GM19328 (cell line): ENCODE results near the gene PDCD4.
"Not testable (repeated sequence)": the region's sequence is repeated elsewhere in the genome, so short reads cannot be mapped to it uniquely, and the experiment has no call there.

Experiments
- ATAC-seq: cut with Tn5 transposase; IDR thresholded peaks from one replicate; pipeline ENCODE4 v1.9.1; 2021; ENCODE audit warnings: mild to moderate bottlenecking, moderate library complexity; ENCODE audit not compliant: unreplicated experiment

Gene PDCD4

DNA sequence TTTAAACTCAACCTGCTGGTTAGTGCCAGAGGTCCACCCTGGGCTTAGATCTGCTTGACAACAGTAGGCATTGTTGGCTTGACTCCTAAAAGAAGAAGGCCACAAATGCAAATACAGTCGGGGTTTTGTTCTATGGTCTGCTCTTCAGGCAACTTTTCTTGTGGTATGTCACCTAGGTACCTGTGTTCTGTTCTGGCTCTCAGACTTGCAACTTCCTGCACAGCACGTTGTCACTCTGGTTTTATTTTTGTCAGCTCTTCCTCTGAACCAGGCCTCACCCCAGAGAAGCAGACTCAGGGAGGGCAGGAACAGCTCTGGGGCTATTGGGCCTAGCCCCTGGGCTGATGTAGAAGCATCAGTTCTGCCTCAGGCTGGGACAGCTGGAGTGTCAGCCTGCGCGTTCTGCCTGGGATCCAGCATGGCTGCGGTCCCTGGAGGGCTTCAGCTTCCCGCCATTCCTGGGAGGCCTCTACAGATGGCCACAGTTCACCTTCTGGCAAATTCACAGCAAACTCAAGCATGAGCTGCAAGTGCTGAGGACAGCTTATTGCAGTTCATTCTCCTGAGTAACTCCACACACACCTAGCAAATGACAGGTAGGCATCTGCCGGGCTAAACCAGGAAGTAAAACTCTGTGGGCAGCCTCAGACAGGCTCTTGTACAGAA lies 11.0 kb upstream of the PDCD4 start:
- peak; percentile 56 for ATAC-seq

DNA sequence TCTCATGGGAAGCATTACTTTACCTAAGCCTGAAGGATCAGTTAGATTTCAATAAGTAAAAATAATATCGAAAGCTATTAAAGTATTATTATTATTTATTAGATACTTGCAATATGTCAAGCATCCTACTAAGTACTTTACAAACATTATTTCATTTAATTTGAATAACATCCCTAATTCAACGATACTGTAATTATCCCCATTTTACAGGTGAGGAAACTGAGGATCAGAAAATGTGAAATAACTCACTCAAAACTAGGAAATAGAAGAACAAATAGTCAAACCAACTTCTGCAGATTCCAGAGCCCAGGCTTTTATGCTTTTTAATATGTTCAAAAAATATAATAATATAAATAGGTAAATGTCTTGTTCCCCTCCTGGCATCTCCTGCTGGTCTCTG lies 10.3 kb upstream of the PDCD4 start:
- ATAC-seq, result no peak

DNA sequence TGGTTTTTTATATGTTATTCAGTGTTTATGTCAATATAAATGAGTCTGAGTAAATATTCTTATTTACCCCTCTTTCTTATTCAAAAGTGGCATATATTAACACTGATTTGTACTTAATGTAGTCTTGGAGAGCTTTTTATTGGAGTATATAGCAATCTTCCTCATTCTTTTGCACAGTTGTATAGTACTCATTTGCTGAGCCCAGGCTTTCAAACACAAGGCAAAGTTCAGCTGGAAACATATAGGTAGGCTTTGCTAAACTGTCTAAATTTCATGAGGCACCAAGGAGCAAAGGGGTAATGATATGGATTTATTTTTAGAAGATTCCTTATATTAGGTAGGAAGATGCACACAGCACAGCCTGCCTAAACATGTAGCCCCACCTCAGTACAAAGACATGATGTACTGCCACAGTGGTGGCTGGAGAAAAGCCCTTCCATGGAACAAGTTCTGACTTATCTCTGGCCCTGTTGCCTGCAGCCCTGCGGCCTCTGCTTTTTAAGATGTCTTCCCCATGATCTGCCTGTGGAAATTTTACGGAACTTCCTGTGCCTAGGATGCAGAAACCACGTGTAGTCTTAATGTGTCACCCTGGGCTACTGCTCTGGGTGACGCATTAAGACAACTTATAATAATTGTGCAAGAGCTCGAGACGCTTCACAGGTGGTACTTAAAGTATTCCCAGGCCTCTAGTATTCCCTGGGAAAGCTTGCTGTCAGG lies 9.6 kb upstream of the PDCD4 start:
- ATAC-seq, result no peak

DNA sequence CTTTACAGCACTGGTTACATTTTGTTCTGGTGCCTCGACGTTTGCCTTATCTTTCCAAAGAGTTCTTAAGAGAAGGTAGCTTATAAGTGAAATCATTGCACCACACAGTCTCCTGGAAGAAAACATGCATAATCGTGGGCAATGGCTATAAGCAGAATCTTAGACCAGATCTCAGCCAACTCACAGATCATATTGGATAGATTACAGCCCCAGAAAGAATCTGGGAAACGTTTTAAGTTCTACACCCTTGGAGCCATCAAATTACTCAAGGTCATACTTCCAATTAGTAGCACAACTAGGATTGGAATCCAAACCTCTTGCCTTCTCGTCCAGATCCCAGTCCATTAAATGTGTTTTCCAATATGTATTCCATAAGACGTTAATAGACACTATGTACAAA lies 8.8 kb upstream of the PDCD4 start:
- ATAC-seq, result no peak

DNA sequence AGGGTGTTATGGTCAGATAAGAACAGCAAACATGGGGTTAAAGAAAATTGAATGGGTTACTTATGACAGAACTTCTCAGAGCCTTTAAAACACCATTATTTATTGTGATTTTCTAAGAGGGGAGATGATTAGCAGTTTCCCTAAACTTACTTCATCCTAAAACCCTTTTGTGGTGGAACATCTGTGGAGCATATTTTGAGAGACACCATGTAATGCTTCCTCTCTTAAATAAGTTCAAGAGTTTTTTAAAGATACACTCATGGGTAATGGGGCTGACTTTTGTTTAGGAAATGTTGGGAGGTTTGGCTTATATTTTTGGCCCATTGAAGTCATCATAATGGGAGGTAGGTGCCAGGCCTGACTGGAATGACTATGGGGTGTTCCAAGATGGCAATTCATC lies 8.4 kb upstream of the PDCD4 start:
- ATAC-seq, result no peak

DNA sequence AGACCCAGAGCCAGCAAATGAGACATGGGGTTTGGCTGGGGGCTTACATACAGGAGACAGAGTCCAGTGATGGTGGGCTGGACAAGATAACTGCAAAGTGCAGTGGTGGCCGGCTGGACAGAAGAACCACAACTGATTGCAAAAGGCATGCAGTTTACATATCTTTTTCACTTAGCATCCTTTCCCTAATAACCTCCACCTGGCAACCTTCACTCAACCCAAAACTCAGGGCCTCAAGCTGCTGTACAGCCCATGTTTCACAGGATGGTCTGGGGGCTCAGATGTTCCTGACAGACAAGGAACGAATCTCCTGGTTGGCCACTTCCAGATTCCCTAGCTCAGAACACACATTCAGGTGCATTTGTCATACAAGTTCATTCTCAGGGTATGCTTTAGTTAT lies 7.8 kb upstream of the PDCD4 start:
- ATAC-seq, result no peak

DNA sequence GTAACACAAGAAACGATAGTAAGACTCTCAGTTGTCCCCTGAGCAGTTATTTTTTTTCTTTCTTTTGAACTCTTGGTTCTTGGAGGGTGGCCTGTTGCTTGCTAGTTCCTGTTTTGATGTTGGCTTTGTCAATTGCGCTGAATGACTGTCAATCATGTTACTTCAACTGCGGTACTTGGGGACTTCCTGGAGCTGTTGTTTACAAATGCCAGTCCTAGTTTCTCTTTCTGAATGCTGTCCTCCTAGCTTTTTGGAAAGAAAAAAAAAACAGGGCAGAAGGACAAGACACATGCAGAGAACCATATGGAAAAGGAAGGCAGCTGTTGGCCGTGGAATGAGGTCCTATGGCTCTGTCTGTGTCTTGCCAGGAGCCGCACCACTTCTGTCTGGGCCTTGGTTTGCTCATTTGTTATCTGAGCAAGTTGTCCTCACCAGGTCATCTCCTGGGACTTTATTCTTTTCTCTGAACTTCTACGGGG lies 7.0 kb upstream of the PDCD4 start:
- ATAC-seq, result peak; percentile 39

DNA sequence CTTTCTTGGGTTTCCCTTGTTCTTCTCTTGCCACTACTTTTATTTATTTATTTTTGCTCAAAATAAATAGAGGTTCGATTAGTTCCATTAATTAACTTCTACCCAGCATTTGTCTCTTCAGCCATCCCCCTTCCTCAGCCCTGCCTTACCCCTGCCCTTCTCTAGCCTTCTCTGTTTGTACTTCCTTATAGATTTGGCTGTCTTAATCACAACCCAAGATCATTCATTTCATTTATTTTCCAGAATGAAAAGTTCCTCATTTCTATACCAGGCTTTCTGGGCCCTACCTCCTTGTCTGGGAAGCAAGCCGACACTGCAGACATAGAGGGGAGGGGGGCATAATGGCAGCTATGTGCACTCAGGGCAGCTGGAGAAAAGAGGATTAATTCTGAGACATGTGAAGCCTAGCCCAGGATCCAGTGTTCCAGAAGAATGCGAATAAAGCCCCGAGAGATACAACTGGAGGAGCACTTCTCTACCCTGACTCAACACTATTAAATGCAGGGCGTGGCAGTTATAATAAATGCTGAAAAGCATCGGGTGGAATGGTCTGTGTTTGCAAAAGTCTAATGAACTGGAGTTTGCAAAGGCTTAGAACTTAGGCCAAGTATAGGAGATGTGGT lies 6.4 kb upstream of the PDCD4 start:
- no peak for ATAC-seq

DNA sequence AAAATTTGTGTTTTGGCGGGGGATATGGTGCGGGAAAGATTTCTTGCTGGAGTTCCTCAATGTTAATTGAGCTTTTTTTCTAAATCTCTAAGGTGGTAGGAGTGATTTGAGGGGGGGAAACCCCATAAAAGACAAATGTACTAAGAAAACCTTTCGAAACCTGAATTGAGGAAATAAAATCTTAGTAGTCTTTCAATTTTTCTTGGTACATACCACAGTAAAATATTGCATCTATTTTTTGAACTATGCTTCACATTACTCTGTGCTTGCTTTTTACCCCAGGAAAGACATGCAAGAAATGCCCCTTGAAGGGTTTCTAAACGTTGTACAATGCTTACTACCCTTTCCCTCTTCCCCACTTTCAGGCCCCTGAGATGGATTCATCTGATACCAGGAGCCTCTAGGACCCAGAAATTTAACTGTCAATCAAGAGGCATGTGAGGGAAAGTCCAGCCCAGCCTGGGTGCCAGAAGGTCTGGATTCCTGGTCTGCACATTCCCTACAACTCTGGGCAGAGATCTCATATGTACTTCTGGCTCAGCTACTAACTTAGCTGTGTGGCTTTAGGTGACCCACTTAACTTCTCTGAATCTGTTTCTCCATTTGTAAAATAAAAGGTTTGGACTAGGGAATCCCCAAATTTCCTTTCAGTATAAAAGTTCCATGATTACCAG lies 5.8 kb upstream of the PDCD4 start:
- ATAC-seq, result no peak

DNA sequence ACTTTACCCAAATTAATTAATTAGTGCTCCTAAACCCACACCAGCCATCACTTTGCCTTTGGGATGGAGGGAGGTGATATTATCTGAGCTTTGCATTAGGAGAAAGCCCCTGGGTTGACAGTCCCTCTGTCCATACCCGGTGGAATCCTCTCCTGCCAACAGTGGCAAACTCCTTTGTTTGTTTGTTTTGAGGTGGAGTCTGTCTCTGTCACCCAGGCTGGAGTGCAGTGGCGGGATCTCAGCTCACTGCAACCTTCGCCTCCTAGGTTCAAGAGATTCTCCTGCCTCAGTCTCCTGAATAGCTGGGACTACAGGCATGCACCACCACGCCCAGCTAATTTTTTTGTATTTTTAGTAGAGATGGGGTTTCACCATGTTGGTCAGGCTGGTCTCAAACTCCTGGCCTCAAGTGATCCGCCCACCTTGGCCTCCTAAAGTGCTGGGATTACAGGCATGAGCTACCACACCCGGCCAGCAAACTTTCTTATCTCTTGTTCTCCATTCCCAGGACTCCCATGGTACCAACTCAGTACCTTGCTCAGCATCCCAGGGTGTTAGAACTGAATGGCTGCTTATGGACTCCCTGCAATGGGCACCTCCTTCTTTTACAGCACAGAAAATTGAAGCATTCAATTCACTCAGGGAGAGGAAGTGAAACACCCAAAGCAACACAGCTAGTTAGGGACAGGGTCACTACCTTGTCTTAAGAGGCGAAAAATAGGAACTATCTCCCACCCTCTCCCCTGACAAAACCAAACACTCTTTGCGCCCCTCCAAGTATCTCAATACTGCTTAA lies 4.5 kb upstream of the PDCD4 start:
- ATAC-seq, result not testable (repeated sequence)

DNA sequence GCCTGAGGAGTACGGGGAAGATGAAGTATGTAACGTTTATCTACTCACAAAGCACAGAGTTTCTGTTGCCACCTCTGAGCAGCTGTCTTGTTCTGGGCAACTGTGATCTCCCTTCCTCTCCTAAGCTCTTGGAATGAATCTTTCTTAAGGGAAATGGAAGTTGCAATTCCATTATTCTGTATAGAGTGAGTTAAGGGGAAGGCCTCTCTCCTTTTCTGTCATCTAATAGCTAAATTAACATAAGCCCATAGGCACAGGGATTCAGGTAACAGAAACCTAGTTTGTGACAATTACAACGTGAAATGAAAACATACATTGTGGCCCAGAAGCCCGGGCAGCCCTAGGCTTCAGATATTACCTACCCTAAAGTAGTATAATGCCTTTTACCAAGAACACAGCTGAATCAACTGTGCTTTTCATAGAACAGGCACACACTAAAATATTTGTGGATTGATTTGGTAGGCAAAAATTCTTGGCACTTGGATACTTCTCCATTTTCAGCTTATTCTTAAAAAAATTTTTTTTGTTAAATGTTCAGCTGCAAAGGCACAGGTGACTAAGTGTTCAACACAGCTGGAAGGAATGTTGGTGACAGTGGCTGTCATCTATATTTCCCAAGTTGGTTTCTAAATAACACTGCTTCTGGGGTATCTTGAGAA lies 3.8 kb upstream of the PDCD4 start:
- no peak for ATAC-seq

DNA sequence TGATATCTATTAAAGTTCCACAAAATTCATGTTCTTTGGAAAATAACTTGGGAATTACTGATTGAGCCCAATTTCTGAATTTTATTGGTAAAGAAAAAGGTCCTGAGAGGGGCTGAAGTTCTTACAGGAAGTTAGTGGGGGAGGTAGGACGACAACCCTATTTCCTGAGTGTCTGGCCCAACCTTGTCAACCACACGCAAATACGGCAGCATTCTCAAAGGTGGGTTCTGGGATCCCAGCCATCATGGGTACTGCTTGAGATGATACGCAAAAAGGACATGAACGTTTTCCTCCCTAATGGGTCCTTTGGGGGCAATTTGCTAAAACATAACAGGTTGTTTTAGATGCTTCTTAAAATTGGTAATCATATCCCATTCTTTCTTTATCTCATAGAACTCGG lies 2.7 kb upstream of the PDCD4 start:
- no peak for ATAC-seq

DNA sequence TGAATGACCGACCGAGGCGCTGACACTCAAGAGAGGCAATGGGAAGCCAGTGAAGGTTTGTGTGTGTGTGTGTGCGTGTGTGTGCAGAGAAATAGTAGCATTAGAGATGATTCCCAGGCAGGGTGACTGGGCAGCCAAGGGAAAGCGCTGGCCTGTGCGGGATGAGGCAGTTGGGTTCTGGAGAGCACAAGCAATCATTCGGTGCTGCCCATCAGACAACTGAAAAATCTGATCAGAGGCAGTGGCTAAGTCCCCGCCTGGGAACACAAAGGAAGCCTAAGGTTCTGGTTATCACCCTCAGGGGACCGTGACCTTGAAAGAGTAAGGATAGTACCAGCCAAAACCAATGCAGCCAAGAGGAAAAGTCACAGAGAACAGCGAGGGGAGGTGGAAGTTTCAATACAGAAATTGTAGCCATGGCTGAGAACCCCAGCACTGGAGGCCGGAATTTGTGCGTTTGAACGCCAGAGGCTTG lies 868 bp upstream of the PDCD4 start:
- no peak for ATAC-seq

DNA sequence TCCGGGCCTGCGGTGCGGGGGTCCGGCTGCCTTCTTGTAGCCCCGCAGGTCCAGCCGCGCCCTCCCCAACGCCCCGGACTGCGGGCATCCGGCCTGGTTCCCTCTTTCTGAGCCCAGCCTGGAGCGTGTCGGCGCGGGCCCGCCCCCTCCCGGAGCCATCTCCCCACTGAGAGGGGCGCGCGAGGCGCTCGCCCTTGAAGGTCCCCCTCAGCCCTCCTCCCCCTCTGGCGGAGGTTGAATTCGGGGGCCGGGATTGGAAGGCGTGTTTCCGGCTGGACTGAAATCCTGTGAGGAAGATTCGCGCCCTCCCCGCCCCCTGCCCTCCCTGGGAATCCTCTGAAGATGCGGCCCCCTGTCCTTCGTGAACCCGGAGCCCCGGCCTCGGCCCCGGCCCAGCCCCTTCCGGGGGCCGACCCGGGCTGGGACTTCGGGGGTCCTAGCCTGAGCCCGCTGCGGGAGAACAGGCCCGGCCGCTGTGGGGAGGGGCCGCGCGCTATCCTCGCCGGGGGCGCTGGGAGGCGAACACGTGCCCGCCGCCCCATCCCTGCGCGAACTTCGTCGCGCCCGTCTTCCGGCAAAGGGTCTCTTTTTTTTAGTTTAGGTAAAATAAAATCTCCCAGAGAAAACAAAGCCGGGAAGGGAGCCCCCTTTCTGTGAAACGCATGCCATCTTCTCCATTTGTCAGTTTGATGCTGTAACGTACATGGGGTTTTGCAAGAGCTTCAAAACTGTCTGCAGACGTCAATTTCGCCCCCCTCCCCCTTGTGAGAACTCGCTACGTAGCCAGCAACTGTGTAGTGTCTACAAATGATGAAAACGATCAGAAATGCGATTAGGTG lies 636 bp downstream of the PDCD4 start:
- peak; percentile 40 for ATAC-seq

DNA sequence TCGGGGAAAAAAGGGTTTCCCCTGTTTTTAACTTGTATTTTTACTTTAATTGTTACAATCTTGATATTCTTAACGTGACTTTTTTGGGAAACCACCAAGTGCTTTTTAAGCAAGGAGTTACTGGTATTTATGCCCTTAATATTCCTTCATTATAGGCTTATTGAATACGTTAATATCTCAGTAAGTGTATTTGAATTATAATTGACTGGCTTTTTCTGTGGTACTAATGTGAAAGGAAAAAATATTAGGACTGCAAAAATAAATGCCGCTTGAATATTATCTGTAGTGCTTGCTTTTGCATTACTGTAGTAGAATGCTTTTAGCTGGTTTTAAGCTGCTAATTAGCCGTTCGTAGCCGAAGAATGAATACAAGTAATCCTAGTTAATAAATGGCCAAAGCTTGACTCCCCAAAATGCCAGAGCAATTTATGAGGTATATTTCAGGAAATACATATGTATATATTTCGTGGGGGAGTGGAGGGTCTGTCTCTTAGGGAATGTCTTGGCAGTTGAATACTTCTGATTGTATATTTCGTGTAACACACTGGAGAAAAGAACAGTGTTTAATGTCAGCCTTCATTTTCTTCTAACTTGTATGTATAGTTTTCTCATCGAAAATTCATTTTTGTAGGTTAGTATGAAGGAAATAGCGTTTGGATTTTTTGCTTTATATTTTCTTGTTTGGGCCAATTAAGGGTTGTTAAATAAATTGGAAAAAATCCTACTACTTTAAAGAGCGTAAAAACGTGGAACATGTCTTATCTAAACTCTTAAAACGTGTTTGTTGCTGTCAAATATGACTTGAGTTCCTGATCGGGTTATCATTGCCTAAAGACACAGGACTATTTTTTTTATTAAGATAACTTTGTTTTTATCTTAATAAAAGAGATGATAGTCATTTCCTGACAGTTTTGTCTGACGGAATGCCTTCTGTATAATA lies 1.5 kb downstream of the PDCD4 start:
- ATAC-seq, result no peak

DNA sequence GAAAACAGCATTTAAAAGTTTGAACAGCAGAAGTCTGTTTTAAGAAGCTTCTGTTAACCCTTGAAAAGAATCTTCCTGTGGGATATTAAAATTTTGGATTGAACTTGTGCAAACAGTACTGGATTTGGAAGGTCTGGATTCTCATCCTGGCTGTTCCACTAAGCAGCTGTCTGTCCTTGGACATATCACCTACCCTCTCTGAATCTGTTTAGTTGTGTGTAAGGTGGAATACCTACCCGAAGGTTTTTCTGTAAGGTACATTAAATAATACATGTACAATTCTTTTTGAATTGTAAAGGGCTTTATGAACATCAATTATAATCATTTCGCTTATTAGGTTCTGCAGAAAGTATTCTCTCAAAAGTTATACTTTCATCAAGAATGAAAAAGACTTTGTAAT lies 2.2 kb downstream of the PDCD4 start:
- ATAC-seq, result no peak

DNA sequence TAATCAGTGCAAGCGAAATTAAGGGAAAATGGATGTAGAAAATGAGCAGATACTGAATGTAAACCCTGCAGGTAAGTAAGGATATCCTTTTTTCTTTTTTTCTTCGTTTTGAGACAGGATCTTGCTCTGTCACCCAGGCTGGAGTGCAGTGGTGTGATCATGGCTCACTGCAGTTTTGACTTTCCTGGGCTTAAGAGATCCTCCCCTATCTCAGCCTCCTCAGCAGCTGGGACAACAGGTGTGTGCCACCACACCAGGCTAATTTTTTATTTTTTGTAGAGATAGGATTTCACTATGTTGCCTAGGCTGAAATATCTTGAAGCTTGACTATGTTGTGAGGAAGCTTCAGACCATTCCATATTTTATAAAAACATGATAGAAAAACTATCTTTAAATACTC lies 4.3 kb downstream of the PDCD4 start:
- ATAC-seq, result no peak

DNA sequence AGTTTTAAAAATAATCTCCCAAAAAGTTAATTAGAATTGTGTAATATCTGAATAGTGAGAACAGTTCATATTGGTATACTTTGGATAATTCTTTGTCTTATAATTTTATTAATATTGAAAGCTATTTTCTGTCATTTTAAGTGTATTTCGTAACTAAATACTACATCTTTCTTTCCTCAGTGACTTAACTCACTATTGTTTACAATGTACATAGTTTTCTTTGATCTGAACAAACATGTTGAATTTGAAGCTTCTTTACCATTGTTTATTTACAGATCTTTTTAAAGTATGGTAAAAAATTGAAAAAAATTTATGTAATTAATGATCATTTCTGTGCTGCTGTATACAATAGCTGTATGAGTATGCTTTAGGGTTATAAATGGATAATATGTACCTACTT lies 5.1 kb downstream of the PDCD4 start:
- no peak for ATAC-seq
